DOHH2 (cell line): ENCODE results near the gene SEPHS2.

Experiments
- H3F3A ChIP-seq: fragments of 200-600 bp; sonication (generic), shearing (Covaris generic); 2 replicates; pipeline ENCODE4 v1.6.0; 2016; ENCODE audit warnings: antibody characterized with exemption, mild to moderate bottlenecking; ENCODE audit not compliant: control insufficient read depth, insufficient read depth
- H3K27ac ChIP-seq: fragments of 200-600 bp; sonication (generic); 2 replicates; pipeline ENCODE4 v1.5.1; 2014; ENCODE audit warnings: low read depth, mild to moderate bottlenecking, low read length, moderate library complexity
- H3K27me3 ChIP-seq: fragments of 200-600 bp; sonication (generic); 2 replicates; pipeline ENCODE4 v1.6.1; 2014; ENCODE audit warnings: mild to moderate bottlenecking, low read length, mixed read lengths; ENCODE audit not compliant: control insufficient read depth
- H3K36me3 ChIP-seq: fragments of 200-600 bp; sonication (generic); 2 replicates; pipeline ENCODE4 v1.6.1; 2014; ENCODE audit warnings: mild to moderate bottlenecking, low read length, moderate library complexity, mixed read lengths; ENCODE audit not compliant: control insufficient read depth
- H3K4me1 ChIP-seq: fragments of 200-600 bp; sonication (generic); 2 replicates; pipeline ENCODE4 v1.6.1; 2014; ENCODE audit warnings: mild to moderate bottlenecking, low read length, mixed read lengths; ENCODE audit not compliant: control insufficient read depth
- H3K4me2 ChIP-seq: fragments of 200-600 bp; sonication (generic); 2 replicates; pipeline ENCODE4 v1.6.0; 2014; ENCODE audit warnings: mild to moderate bottlenecking, low read length, moderate library complexity
- H3K4me3 ChIP-seq: fragments of 200-600 bp; sonication (generic); 2 replicates; pipeline ENCODE4 v1.5.1; 2014; ENCODE audit warnings: mild to moderate bottlenecking, low read length, mixed read lengths
- H3K79me2 ChIP-seq: fragments of 200-600 bp; sonication (generic); 2 replicates; pipeline ENCODE4 v1.6.1; 2014; ENCODE audit warnings: mild to moderate bottlenecking, low read length, mixed read lengths; ENCODE audit not compliant: control insufficient read depth
- H3K9me2 ChIP-seq: fragments of 200-600 bp; sonication (generic); replicated peaks from 2 replicates; pipeline ENCODE4 v1.6.1; 2014; ENCODE audit warnings: mild to moderate bottlenecking, low read length, mixed read lengths; ENCODE audit not compliant: control insufficient read depth
- H3K9me3 ChIP-seq: fragments of 200-600 bp; sonication (generic); 2 replicates; pipeline ENCODE4 v1.6.1; 2014; ENCODE audit warnings: antibody characterized with exemption, low read length, mixed read lengths; ENCODE audit not compliant: control insufficient read depth, insufficient read depth
- H4K20me1 ChIP-seq: fragments of 200-600 bp; sonication (generic); 2 replicates; pipeline ENCODE4 v1.6.0; 2014; ENCODE audit warnings: low read depth, mild to moderate bottlenecking, antibody characterized with exemption, low read length, moderate library complexity; ENCODE audit not compliant: control insufficient read depth, insufficient read depth
- CTCF ChIP-seq: fragments of 200-600 bp; sonication (generic); IDR thresholded peaks from one replicate; pipeline ENCODE4 v1.5.1; 2014; ENCODE audit warnings: antibody characterized with exemption, mild to moderate bottlenecking, low read depth, low read length; ENCODE audit not compliant: poor library complexity, severe bottlenecking
- EZH2phosphoT487 ChIP-seq: fragments of 200-600 bp; sonication (generic); IDR thresholded peaks from 2 replicates; pipeline ENCODE4 v1.6.1; 2017; ENCODE audit warnings: borderline replicate concordance, mild to moderate bottlenecking, antibody characterized with exemption, low read length, moderate library complexity, mixed read lengths

SEPHS2 gene

GRCh38 chr16:30488764-30489605 is 43.3 kb upstream of the SEPHS2 start:
- peaks cover 4% of the 10 kb centered on the region for H3K79me2 ChIP-seq
- no peak overlapping the region for H3K4me3 ChIP-seq
- peaks cover 3% of the 10 kb centered on the region for H3K4me1 ChIP-seq
- peaks cover 86% of the 10 kb centered on the region for H3K36me3 ChIP-seq
- H3K9me3 ChIP-seq: no peaks in the 10 kb centered on the region
- H3K27me3 ChIP-seq: no peaks in the 10 kb centered on the region
- H3K27ac ChIP-seq: no peak overlapping the region
- no peak for TF ChIP-seq CTCF
- TF ChIP-seq EZH2phosphoT487: no peak
- H3K9me2 ChIP-seq: no peaks in the 10 kb centered on the region
- peaks cover 5% of the 10 kb centered on the region; the same call in 1 of the 2 replicates for H3F3A ChIP-seq
- no peaks in the 10 kb centered on the region for H4K20me1 ChIP-seq
- no peak overlapping the region for H3K4me2 ChIP-seq

GRCh38 chr16:30485818-30486436 is 40.3 kb upstream of the SEPHS2 start:
- Histone ChIP-seq H3K27ac (no peak overlapping the region), H3F3A (peaks cover 5% of the 10 kb centered on the region; the same call in 1 of the 2 replicates), H3K9me3 (no peaks in the 10 kb centered on the region), H3K27me3 (no peaks in the 10 kb centered on the region), H3K36me3 (peaks cover 96% of the 10 kb centered on the region), H3K4me1 (peaks cover 17% of the 10 kb centered on the region), H3K4me3 (no peak overlapping the region), H3K9me2 (no peaks in the 10 kb centered on the region), H3K4me2 (no peak overlapping the region), H4K20me1 (no peaks in the 10 kb centered on the region), H3K79me2 (peaks cover 18% of the 10 kb centered on the region)
- TF ChIP-seq CTCF: no peak
- no peak for TF ChIP-seq EZH2phosphoT487

GRCh38 chr16:30484887-30485286 is 39.2 kb upstream of the SEPHS2 start:
- H3K36me3 ChIP-seq: peaks cover 97% of the 10 kb centered on the region
- H3K4me2 ChIP-seq: no peak overlapping the region

More at GRCh38 chr16:30484887-30485286, 39.2 kb upstream of the SEPHS2 start:
- Histone ChIP-seq H3K27me3 (no peaks in the 10 kb centered on the region), H3K4me1 (peaks cover 17% of the 10 kb centered on the region), H3F3A (no peaks in the 10 kb centered on the region), H3K79me2 (peaks cover 24% of the 10 kb centered on the region), H3K9me3 (no peaks in the 10 kb centered on the region), H3K4me3 (no peak overlapping the region), H4K20me1 (no peaks in the 10 kb centered on the region), H3K27ac (no peak overlapping the region), H3K9me2 (no peaks in the 10 kb centered on the region)
- TF ChIP-seq CTCF (no peak), EZH2phosphoT487 (no peak)
